HepG2 (cell line): ENCODE data around the gene ABHD18.

Experiments used
- BCL6 ChIP-seq: IDR thresholded peaks from 2 replicates; pipeline ENCODE4 v1.6.1; 2016; ENCODE audit warnings: missing genetic modification reagents, missing compliant biosample characterization
- EHMT2 ChIP-seq: fragments of 200-600 bp; sonication (generic); IDR thresholded peaks from 2 replicates; pipeline ENCODE4 v1.7.0; 2017; ENCODE audit warnings: antibody characterized with exemption, low read depth, low read length, borderline replicate concordance
- HCFC1 ChIP-seq: fragments of 150-350 bp; IDR thresholded peaks from 2 replicates; pipeline ENCODE4 v1.6.1; 2014; ENCODE audit warnings: low read depth, low read length
- KLF12 ChIP-seq: sonication (generic); formaldehyde crosslinking; IDR thresholded peaks from 2 replicates; pipeline ENCODE4 v1.4.0; 2020; ENCODE audit warnings: missing genetic modification reagents, borderline replicate concordance
- RNF2 ChIP-seq: fragments of 450-650 bp; conservative IDR thresholded peaks from 2 replicates; pipeline ENCODE4 v1.6.1; 2016; ENCODE audit warnings: low read depth
- TCF12 ChIP-seq, 2 experiments: fragments of 450-650 bp in 1 of 2; sonication (generic) in 1 of 2; formaldehyde crosslinking in 1 of 2; IDR thresholded peaks; 2 replicates each; pipeline versions ENCODE4 v1.6.1 to v1.8.0; 2017 to 2022; ENCODE audit warnings: antibody characterized with exemption in 1 of 2, mild to moderate bottlenecking in 1 of 2, missing genetic modification reagents in 1 of 2, moderate library complexity in 1 of 2
- ZEB1 ChIP-seq: IDR thresholded peaks from 2 replicates; pipeline ENCODE4 v1.6.1; 2012; ENCODE audit warnings: mild to moderate bottlenecking, low read depth, inconsistent platforms; ENCODE audit not compliant: insufficient replicate concordance
- ZNF768 ChIP-seq: sonication (generic); formaldehyde crosslinking; IDR thresholded peaks from 2 replicates; pipeline ENCODE4 v1.4.0; 2020; ENCODE audit warnings: missing genetic modification reagents
- TF ChIP-seq, protein P1 (sequence below): sonication (generic); formaldehyde crosslinking; IDR thresholded peaks from 2 replicates; pipeline ENCODE4 v1.5.0; 2020; ENCODE audit warnings: mild to moderate bottlenecking, missing genetic modification reagents, moderate library complexity
- TF ChIP-seq, protein P2 (sequence below): sonication (generic); formaldehyde crosslinking; IDR thresholded peaks from 2 replicates; pipeline ENCODE4 v1.9.0; 2022; ENCODE audit warnings: missing genetic modification reagents, mild to moderate bottlenecking, borderline replicate concordance

- no peak for TF ChIP-seq KLF12 (CRISPR knock-in tag)
- TF ChIP-seq, protein P1, sequence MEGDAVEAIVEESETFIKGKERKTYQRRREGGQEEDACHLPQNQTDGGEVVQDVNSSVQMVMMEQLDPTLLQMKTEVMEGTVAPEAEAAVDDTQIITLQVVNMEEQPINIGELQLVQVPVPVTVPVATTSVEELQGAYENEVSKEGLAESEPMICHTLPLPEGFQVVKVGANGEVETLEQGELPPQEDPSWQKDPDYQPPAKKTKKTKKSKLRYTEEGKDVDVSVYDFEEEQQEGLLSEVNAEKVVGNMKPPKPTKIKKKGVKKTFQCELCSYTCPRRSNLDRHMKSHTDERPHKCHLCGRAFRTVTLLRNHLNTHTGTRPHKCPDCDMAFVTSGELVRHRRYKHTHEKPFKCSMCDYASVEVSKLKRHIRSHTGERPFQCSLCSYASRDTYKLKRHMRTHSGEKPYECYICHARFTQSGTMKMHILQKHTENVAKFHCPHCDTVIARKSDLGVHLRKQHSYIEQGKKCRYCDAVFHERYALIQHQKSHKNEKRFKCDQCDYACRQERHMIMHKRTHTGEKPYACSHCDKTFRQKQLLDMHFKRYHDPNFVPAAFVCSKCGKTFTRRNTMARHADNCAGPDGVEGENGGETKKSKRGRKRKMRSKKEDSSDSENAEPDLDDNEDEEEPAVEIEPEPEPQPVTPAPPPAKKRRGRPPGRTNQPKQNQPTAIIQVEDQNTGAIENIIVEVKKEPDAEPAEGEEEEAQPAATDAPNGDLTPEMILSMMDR (CRISPR knock-in tag): no peak
- TF ChIP-seq ZEB1: no peak
- TF ChIP-seq TCF12 (IDR thresholded peaks at IDR 0.05): no peak
- TF ChIP-seq TCF12 (CRISPR knock-in tag; IDR thresholded peaks at IDR 0.05): no peak
- TF ChIP-seq RNF2: no peak
- TF ChIP-seq, protein P2, sequence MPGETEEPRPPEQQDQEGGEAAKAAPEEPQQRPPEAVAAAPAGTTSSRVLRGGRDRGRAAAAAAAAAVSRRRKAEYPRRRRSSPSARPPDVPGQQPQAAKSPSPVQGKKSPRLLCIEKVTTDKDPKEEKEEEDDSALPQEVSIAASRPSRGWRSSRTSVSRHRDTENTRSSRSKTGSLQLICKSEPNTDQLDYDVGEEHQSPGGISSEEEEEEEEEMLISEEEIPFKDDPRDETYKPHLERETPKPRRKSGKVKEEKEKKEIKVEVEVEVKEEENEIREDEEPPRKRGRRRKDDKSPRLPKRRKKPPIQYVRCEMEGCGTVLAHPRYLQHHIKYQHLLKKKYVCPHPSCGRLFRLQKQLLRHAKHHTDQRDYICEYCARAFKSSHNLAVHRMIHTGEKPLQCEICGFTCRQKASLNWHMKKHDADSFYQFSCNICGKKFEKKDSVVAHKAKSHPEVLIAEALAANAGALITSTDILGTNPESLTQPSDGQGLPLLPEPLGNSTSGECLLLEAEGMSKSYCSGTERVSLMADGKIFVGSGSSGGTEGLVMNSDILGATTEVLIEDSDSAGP (CRISPR knock-in tag): no peak
- TF ChIP-seq BCL6 (CRISPR knock-in tag): no peak
- TF ChIP-seq HCFC1: no peak
- no peak for TF ChIP-seq EHMT2
- TF ChIP-seq ZNF768: no peak
Measured at GRCh38 chr4:127957105-127957504, 8.1 kb upstream of the ABHD18 start.
